IMR-90 (cell line): ENCODE measurements around the gene ADGB.

Source experiments
- MAZ ChIP-seq: IDR thresholded peaks from 2 replicates; pipeline ENCODE4 v1.6.1; 2012; ENCODE audit warnings: low read depth, mild to moderate bottlenecking, low read length, improper control_type of control experiment, moderate library complexity, borderline replicate concordance
- TF ChIP-seq, protein P1 (sequence below): fragments of 150-350 bp; IDR thresholded peaks from 2 replicates; pipeline ENCODE4 v1.6.1; 2017; ENCODE audit warnings: mild to moderate bottlenecking, antibody characterized with exemption, low read length, low read depth
- TF ChIP-seq, protein P2 (sequence below): conservative IDR thresholded peaks from 2 replicates; pipeline ENCODE4 v1.5.1; 2012; ENCODE audit warnings: mild to moderate bottlenecking, low read depth, low read length, improper control_type of control experiment

DNA sequence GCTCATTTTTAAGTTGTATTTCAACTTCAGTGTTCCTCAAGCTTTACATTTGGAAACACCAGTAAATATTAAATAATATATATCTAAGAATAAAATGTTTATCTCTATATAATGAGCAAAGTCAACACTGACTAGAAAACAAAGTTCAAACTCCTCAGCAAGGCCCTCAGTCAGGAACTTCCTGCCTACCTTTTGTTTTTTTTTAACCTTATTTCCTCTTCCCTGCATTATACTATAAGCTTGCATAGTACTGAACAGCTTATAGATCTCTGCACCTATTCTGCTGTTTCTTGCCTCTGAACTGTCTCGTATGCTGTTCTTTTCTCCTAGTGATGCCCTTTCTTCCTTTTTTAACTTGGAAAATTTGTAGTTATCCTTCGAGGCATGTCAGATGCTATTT, 29.6 kb downstream of the ADGB start:
- TF ChIP-seq, protein P1, sequence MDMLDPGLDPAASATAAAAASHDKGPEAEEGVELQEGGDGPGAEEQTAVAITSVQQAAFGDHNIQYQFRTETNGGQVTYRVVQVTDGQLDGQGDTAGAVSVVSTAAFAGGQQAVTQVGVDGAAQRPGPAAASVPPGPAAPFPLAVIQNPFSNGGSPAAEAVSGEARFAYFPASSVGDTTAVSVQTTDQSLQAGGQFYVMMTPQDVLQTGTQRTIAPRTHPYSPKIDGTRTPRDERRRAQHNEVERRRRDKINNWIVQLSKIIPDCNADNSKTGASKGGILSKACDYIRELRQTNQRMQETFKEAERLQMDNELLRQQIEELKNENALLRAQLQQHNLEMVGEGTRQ = no peak
- TF ChIP-seq MAZ = no peak
- TF ChIP-seq, protein P2, sequence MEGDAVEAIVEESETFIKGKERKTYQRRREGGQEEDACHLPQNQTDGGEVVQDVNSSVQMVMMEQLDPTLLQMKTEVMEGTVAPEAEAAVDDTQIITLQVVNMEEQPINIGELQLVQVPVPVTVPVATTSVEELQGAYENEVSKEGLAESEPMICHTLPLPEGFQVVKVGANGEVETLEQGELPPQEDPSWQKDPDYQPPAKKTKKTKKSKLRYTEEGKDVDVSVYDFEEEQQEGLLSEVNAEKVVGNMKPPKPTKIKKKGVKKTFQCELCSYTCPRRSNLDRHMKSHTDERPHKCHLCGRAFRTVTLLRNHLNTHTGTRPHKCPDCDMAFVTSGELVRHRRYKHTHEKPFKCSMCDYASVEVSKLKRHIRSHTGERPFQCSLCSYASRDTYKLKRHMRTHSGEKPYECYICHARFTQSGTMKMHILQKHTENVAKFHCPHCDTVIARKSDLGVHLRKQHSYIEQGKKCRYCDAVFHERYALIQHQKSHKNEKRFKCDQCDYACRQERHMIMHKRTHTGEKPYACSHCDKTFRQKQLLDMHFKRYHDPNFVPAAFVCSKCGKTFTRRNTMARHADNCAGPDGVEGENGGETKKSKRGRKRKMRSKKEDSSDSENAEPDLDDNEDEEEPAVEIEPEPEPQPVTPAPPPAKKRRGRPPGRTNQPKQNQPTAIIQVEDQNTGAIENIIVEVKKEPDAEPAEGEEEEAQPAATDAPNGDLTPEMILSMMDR = no peak
